ENCODE results near the gene AGBL1.
A peak's percentile ranks its signal among the peaks of the same experiment; 100 is the strongest.

Gene AGBL1

GRCh38 chr15:86362555-86362954, 282.9 kb downstream of the AGBL1 start:
- Histone ChIP-seq H3K27me3 (ENCODE audit: control insufficient read depth in 1 of 2, insufficient read depth in 1 of 2, low read length in 2 of 2) (no peaks in the 10 kb centered on the region), H2BK5ac (ENCODE audit: low read depth, low read length, poor library complexity, severe bottlenecking) (no peak overlapping the region), H3K18ac (ENCODE audit: low read depth in 1 of 2, low read length in 2 of 2) (no peak overlapping the region), H2BK15ac (ENCODE audit: low read depth, poor library complexity, severe bottlenecking) (no peak overlapping the region), H3K4ac (ENCODE audit: low read depth in 1 of 2, low read length in 2 of 2) (no peak overlapping the region), H2AK5ac (ENCODE audit: low read length, severe bottlenecking) (no peak overlapping the region), H2BK12ac (ENCODE audit: low read length in 2 of 2) (no peak overlapping the region), H3K23ac (ENCODE audit: low read length in 2 of 2) (no peak overlapping the region), H3K9ac (ENCODE audit: low read length) (no peak overlapping the region), H2BK120ac (ENCODE audit: low read depth, low read length) (no peak overlapping the region), H3K36me3 (ENCODE audit: control insufficient read depth in 1 of 2, insufficient read depth in 2 of 2, low read depth in 1 of 2, low read length in 2 of 2) (no peaks in the 10 kb centered on the region), H2AFZ (ENCODE audit: low read depth, low read length) (no peak overlapping the region), H4K8ac (ENCODE audit: low read length) (no peak overlapping the region), H3K4me1 (ENCODE audit: control insufficient read depth, insufficient read depth, low read depth, low read length) (no peaks in the 10 kb centered on the region), H4K91ac (ENCODE audit: low read length) (no peak overlapping the region), H3K79me1 (replicated peaks; ENCODE audit: low read length, poor library complexity, severe bottlenecking) (no peaks in the 10 kb centered on the region), H3K9me3 (ENCODE audit: control insufficient read depth, low read length) (peaks cover 22% of the 10 kb centered on the region), H3K4me2 (ENCODE audit: low read length, poor library complexity, severe bottlenecking) (no peak overlapping the region), H3K27ac (ENCODE audit: low read length, poor library complexity, severe bottlenecking) (no peak overlapping the region), H3K14ac (ENCODE audit: low read length in 2 of 2) (no peak overlapping the region), H3K4me3 (ENCODE audit: insufficient read depth in 1 of 2, low read depth in 1 of 2, low read length in 2 of 2) (no peak overlapping the region)
- DNase-seq = peak; percentile 42

GRCh38 chr15:86373147-86373546, 293.5 kb downstream of the AGBL1 start:
- DNase-seq = no peak
- no peaks in the 10 kb centered on the region for H3K4me1 ChIP-seq (ENCODE audit: control insufficient read depth, insufficient read depth, low read depth, low read length)
- H3K4me2 ChIP-seq (ENCODE audit: low read length, poor library complexity, severe bottlenecking) = no peak overlapping the region
- no peak overlapping the region for H2BK12ac ChIP-seq (ENCODE audit: low read length in 2 of 2)
- H3K18ac ChIP-seq (ENCODE audit: low read depth in 1 of 2, low read length in 2 of 2) = no peak overlapping the region
- no peak overlapping the region for H3K9ac ChIP-seq (ENCODE audit: low read length)
- no peaks in the 10 kb centered on the region for H3K36me3 ChIP-seq (ENCODE audit: control insufficient read depth in 1 of 2, insufficient read depth in 2 of 2, low read depth in 1 of 2, low read length in 2 of 2)
- H2AK5ac ChIP-seq (ENCODE audit: low read length, severe bottlenecking) = no peak overlapping the region
- H3K9me3 ChIP-seq (ENCODE audit: control insufficient read depth, low read length) = peaks cover 18% of the 10 kb centered on the region
- H3K4ac ChIP-seq (ENCODE audit: low read depth in 1 of 2, low read length in 2 of 2) = no peak overlapping the region
- H3K79me1 ChIP-seq (replicated peaks; ENCODE audit: low read length, poor library complexity, severe bottlenecking) = no peaks in the 10 kb centered on the region
- H4K8ac ChIP-seq (ENCODE audit: low read length) = no peak overlapping the region
- H3K14ac ChIP-seq (ENCODE audit: low read length in 2 of 2) = no peak overlapping the region
- H2BK120ac ChIP-seq (ENCODE audit: low read depth, low read length) = no peak overlapping the region
- no peak overlapping the region for H3K27ac ChIP-seq (ENCODE audit: low read length, poor library complexity, severe bottlenecking)
- WGBS = 100% methylated on average over 1 of the region's 1 CpG
- H3K4me3 ChIP-seq (ENCODE audit: insufficient read depth in 1 of 2, low read depth in 1 of 2, low read length in 2 of 2) = no peak overlapping the region
- no peak overlapping the region for H3K23ac ChIP-seq (ENCODE audit: low read length in 2 of 2)
- no peak overlapping the region for H4K91ac ChIP-seq (ENCODE audit: low read length)
- H3K27me3 ChIP-seq (ENCODE audit: control insufficient read depth in 1 of 2, insufficient read depth in 1 of 2, low read length in 2 of 2) = no peaks in the 10 kb centered on the region
- H2AFZ ChIP-seq (ENCODE audit: low read depth, low read length) = no peak overlapping the region
- H2BK15ac ChIP-seq (ENCODE audit: low read depth, poor library complexity, severe bottlenecking) = no peak overlapping the region
- H2BK5ac ChIP-seq (ENCODE audit: low read depth, low read length, poor library complexity, severe bottlenecking) = no peak overlapping the region

- no peak overlapping the region for H2BK12ac ChIP-seq (ENCODE audit: low read length in 2 of 2)
- no peak overlapping the region for H3K4me2 ChIP-seq (ENCODE audit: low read length, poor library complexity, severe bottlenecking)
- H4K91ac ChIP-seq (ENCODE audit: low read length) = no peak overlapping the region
- no peak overlapping the region for H4K8ac ChIP-seq (ENCODE audit: low read length)
- DNase-seq = no peak
- H3K79me1 ChIP-seq (replicated peaks; ENCODE audit: low read length, poor library complexity, severe bottlenecking) = no peaks in the 10 kb centered on the region
- H2AK5ac ChIP-seq (ENCODE audit: low read length, severe bottlenecking) = no peak overlapping the region
- H2BK5ac ChIP-seq (ENCODE audit: low read depth, low read length, poor library complexity, severe bottlenecking) = no peak overlapping the region
- H3K4ac ChIP-seq (ENCODE audit: low read depth in 1 of 2, low read length in 2 of 2) = no peak overlapping the region
- H3K9me3 ChIP-seq (ENCODE audit: control insufficient read depth, low read length) = peaks cover 6% of the 10 kb centered on the region
- H2BK15ac ChIP-seq (ENCODE audit: low read depth, poor library complexity, severe bottlenecking) = no peak overlapping the region
- H3K14ac ChIP-seq (ENCODE audit: low read length in 2 of 2) = no peak overlapping the region
- H3K4me3 ChIP-seq (ENCODE audit: insufficient read depth in 1 of 2, low read depth in 1 of 2, low read length in 2 of 2) = no peak overlapping the region
- no peak overlapping the region for H2AFZ ChIP-seq (ENCODE audit: low read depth, low read length)
- no peak overlapping the region for H3K27ac ChIP-seq (ENCODE audit: low read length, poor library complexity, severe bottlenecking)
- WGBS = 79% methylated on average over 1 of the region's 1 CpG
- H3K36me3 ChIP-seq (ENCODE audit: control insufficient read depth in 1 of 2, insufficient read depth in 2 of 2, low read depth in 1 of 2, low read length in 2 of 2) = no peaks in the 10 kb centered on the region
- H3K4me1 ChIP-seq (ENCODE audit: control insufficient read depth, insufficient read depth, low read depth, low read length) = no peaks in the 10 kb centered on the region
- no peak overlapping the region for H3K9ac ChIP-seq (ENCODE audit: low read length)
- H3K18ac ChIP-seq (ENCODE audit: low read depth in 1 of 2, low read length in 2 of 2) = no peak overlapping the region
- H2BK120ac ChIP-seq (ENCODE audit: low read depth, low read length) = no peak overlapping the region
- H3K23ac ChIP-seq (ENCODE audit: low read length in 2 of 2) = no peak overlapping the region
- H3K27me3 ChIP-seq (ENCODE audit: control insufficient read depth in 1 of 2, insufficient read depth in 1 of 2, low read length in 2 of 2) = no peaks in the 10 kb centered on the region
Measured at GRCh38 chr15:86375733-86376280, 296.1 kb downstream of the AGBL1 start.

GRCh38 chr15:86377914-86378313, 298.2 kb downstream of the AGBL1 start:
- no peak overlapping the region for H3K4ac ChIP-seq (ENCODE audit: low read depth in 1 of 2, low read length in 2 of 2)
- H2BK120ac ChIP-seq (ENCODE audit: low read depth, low read length) = no peak overlapping the region
- H3K9me3 ChIP-seq (ENCODE audit: control insufficient read depth, low read length) = peaks cover 6% of the 10 kb centered on the region
- no peak overlapping the region for H3K18ac ChIP-seq (ENCODE audit: low read depth in 1 of 2, low read length in 2 of 2)
- no peak overlapping the region for H3K9ac ChIP-seq (ENCODE audit: low read length)
- no peak overlapping the region for H3K14ac ChIP-seq (ENCODE audit: low read length in 2 of 2)
- no peak overlapping the region for H3K27ac ChIP-seq (ENCODE audit: low read length, poor library complexity, severe bottlenecking)
- no peak overlapping the region for H4K8ac ChIP-seq (ENCODE audit: low read length)
- no peaks in the 10 kb centered on the region for H3K79me1 ChIP-seq (replicated peaks; ENCODE audit: low read length, poor library complexity, severe bottlenecking)
- H2BK5ac ChIP-seq (ENCODE audit: low read depth, low read length, poor library complexity, severe bottlenecking) = no peak overlapping the region
- H3K4me3 ChIP-seq (ENCODE audit: insufficient read depth in 1 of 2, low read depth in 1 of 2, low read length in 2 of 2) = no peak overlapping the region
- no peak overlapping the region for H3K23ac ChIP-seq (ENCODE audit: low read length in 2 of 2)
- no peak for DNase-seq
- H2AFZ ChIP-seq (ENCODE audit: low read depth, low read length) = no peak overlapping the region
- no peaks in the 10 kb centered on the region for H3K36me3 ChIP-seq (ENCODE audit: control insufficient read depth in 1 of 2, insufficient read depth in 2 of 2, low read depth in 1 of 2, low read length in 2 of 2)
- no peak overlapping the region for H3K4me2 ChIP-seq (ENCODE audit: low read length, poor library complexity, severe bottlenecking)
- H2BK15ac ChIP-seq (ENCODE audit: low read depth, poor library complexity, severe bottlenecking) = no peak overlapping the region
- no CpG with 5 or more reads among the region's 1 CpG for WGBS
- H3K27me3 ChIP-seq (ENCODE audit: control insufficient read depth in 1 of 2, insufficient read depth in 1 of 2, low read length in 2 of 2) = no peaks in the 10 kb centered on the region
- no peak overlapping the region for H4K91ac ChIP-seq (ENCODE audit: low read length)
- no peak overlapping the region for H2AK5ac ChIP-seq (ENCODE audit: low read length, severe bottlenecking)
- no peak overlapping the region for H2BK12ac ChIP-seq (ENCODE audit: low read length in 2 of 2)
- no peaks in the 10 kb centered on the region for H3K4me1 ChIP-seq (ENCODE audit: control insufficient read depth, insufficient read depth, low read depth, low read length)

All from mesenchymal stem cell (in vitro differentiated cells and primary cell).